IMR-90 (cell line): ENCODE data around the gene THEM5. TPM values are rescaled to one million over a fixed set of nuclear protein-coding genes. Genes with fewer than 3 reads are reported as not detected.

Source experiments
- ATAC-seq: fragments of 200-7000 bp; cut with Tn5 transposase; 2 replicates; pipeline ENCODE4 v1.9.1; 2020; ENCODE audit warnings: low read depth, mild to moderate bottlenecking, moderate library complexity
- BruUV-seq: library from RNA; stranded (reverse); fragments of 400-500 nt; replicated peaks from 2 replicates; lab custom pipeline; 2021; lab: Mats Ljungman, UMichigan
- CTCF ChIA-PET: fragments of 300-600 bp; formaldehyde crosslinking; extraction: SDS; loops from one replicate; lab custom pipeline; 2021; ENCODE audit warnings: antibody characterized with exemption; lab: Yijun Ruan, JAX
- POLR2A ChIA-PET: fragments of 300-600 bp; sonication (Branson Sonifier 250); formaldehyde crosslinking; loops from one replicate; lab custom pipeline; 2022; ENCODE audit warnings: antibody characterized with exemption; ENCODE audit not compliant: unreplicated experiment; lab: Charles Lee
- DNase-seq: peaks from one replicate; pipeline ENCODE4 v3.0.0; 2013
- H2AFZ ChIP-seq: replicated peaks from 2 replicates; pipeline ENCODE3; 2013; ENCODE audit warnings: low read length, mild to moderate bottlenecking; ENCODE audit not compliant: poor library complexity
- H2AK5ac ChIP-seq: 2 replicates; pipeline ENCODE4 v1.6.1; 2013; ENCODE audit warnings: low read depth, low read length, inconsistent platforms
- H2AK9ac ChIP-seq: replicated peaks from 2 replicates; pipeline ENCODE3; 2013; ENCODE audit warnings: mild to moderate bottlenecking, low read depth, low read length, moderate library complexity; ENCODE audit not compliant: poor library complexity
- H2BK120ac ChIP-seq: 2 replicates; pipeline ENCODE4 v1.6.1; 2013; ENCODE audit warnings: low read depth, low read length, inconsistent platforms
- H2BK15ac ChIP-seq: 3 replicates; pipeline ENCODE4 v1.6.1; 2013; ENCODE audit warnings: low read depth, low read length, inconsistent platforms
- H2BK20ac ChIP-seq: 2 replicates; pipeline ENCODE4 v1.6.1; 2013; ENCODE audit warnings: low read depth, mild to moderate bottlenecking, inconsistent platforms, low read length, moderate library complexity
- H2BK5ac ChIP-seq: 2 replicates; pipeline ENCODE4 v1.6.1; 2013; ENCODE audit warnings: mild to moderate bottlenecking, low read depth, low read length, inconsistent platforms; ENCODE audit not compliant: poor library complexity, severe bottlenecking
- H3K14ac ChIP-seq: replicated peaks from 2 replicates; pipeline ENCODE4 v1.6.1; 2013; ENCODE audit warnings: low read depth, low read length, inconsistent platforms
- H3K18ac ChIP-seq: 2 replicates; pipeline ENCODE4 v1.6.1; 2013; ENCODE audit warnings: low read depth, low read length, control low read depth
- H3K23ac ChIP-seq: 2 replicates; pipeline ENCODE4 v1.6.1; 2013; ENCODE audit warnings: low read depth, low read length, inconsistent platforms
- H3K27ac ChIP-seq: 2 replicates; pipeline ENCODE4 v1.5.1; 2013; ENCODE audit warnings: mild to moderate bottlenecking, control low read depth, low read length; ENCODE audit not compliant: insufficient read depth
- H3K27me3 ChIP-seq: 2 replicates; pipeline ENCODE4 v1.6.1; 2013; ENCODE audit warnings: low read length; ENCODE audit not compliant: control insufficient read depth, insufficient read depth
- H3K36me3 ChIP-seq: 2 replicates; pipeline ENCODE4 v1.6.1; 2013; ENCODE audit warnings: low read length, mixed read lengths; ENCODE audit not compliant: control insufficient read depth, insufficient read depth
- H3K4ac ChIP-seq: 2 replicates; pipeline ENCODE4 v1.6.1; 2013; ENCODE audit warnings: low read depth, low read length, inconsistent platforms
- H3K4me1 ChIP-seq: 2 replicates; pipeline ENCODE4 v1.6.1; 2013; ENCODE audit warnings: low read length, mixed read lengths; ENCODE audit not compliant: control insufficient read depth, insufficient read depth
- H3K4me2 ChIP-seq: 2 replicates; pipeline ENCODE4 v1.6.1; 2013; ENCODE audit warnings: low read depth, mild to moderate bottlenecking, control low read depth, low read length, moderate library complexity
- H3K4me3 ChIP-seq: 2 replicates; pipeline ENCODE4 v1.5.1; 2013; ENCODE audit warnings: low read depth, mild to moderate bottlenecking, control low read depth, low read length, moderate library complexity; ENCODE audit not compliant: insufficient read depth
- H3K56ac ChIP-seq: 2 replicates; pipeline ENCODE4 v1.6.1; 2013; ENCODE audit warnings: low read length, inconsistent platforms; ENCODE audit not compliant: insufficient read depth; ENCODE audit errors: extremely low read depth
- H3K79me1 ChIP-seq, 2 experiments: 2 replicates each; pipeline ENCODE4 v1.6.1; 2013; ENCODE audit warnings: low read length in 2 of 2, inconsistent platforms in 1 of 2, low read depth in 1 of 2
- H3K9ac ChIP-seq: 2 replicates; pipeline ENCODE4 v1.6.1; 2013; ENCODE audit warnings: low read depth, low read length, control low read depth
- H3K9me1 ChIP-seq: 2 replicates; pipeline ENCODE4 v1.6.1; 2013; ENCODE audit warnings: low read length, inconsistent platforms; ENCODE audit not compliant: insufficient read depth
- H3K9me3 ChIP-seq: 2 replicates; pipeline ENCODE4 v1.6.1; 2013; ENCODE audit warnings: low read length; ENCODE audit not compliant: control insufficient read depth, insufficient read depth
- H4K20me1 ChIP-seq: 2 replicates; pipeline ENCODE4 v1.6.1; 2013; ENCODE audit warnings: low read length, inconsistent platforms; ENCODE audit not compliant: insufficient read depth
- H4K5ac ChIP-seq: 2 replicates; pipeline ENCODE4 v1.6.1; 2013; ENCODE audit warnings: mild to moderate bottlenecking, low read depth, low read length, control low read depth
- H4K8ac ChIP-seq, 2 experiments: 2 replicates each; pipeline ENCODE4 v1.6.1; 2013; ENCODE audit warnings: low read depth in 2 of 2, low read length in 2 of 2, control low read depth in 1 of 2, inconsistent platforms in 1 of 2
- H4K91ac ChIP-seq: 2 replicates; pipeline ENCODE4 v1.6.1; 2013; ENCODE audit warnings: low read depth, low read length, inconsistent platforms; ENCODE audit not compliant: insufficient read depth
- CHD1 ChIP-seq: IDR thresholded peaks from 2 replicates; pipeline ENCODE4 v1.6.1; 2012; ENCODE audit warnings: low read depth, low read length, improper control_type of control experiment
- FOS ChIP-seq: fragments of 150-350 bp; IDR thresholded peaks from 2 replicates; pipeline ENCODE4 v1.6.1; 2016; ENCODE audit warnings: low read depth, low read length
- MAFK ChIP-seq: IDR thresholded peaks from 2 replicates; pipeline ENCODE4 v1.6.1; 2012; ENCODE audit warnings: low read depth, low read length, improper control_type of control experiment
- MAZ ChIP-seq: IDR thresholded peaks from 2 replicates; pipeline ENCODE4 v1.6.1; 2012; ENCODE audit warnings: low read depth, mild to moderate bottlenecking, low read length, improper control_type of control experiment, moderate library complexity, borderline replicate concordance
- MXI1 ChIP-seq: IDR thresholded peaks from 2 replicates; pipeline ENCODE4 v1.6.1; 2012; ENCODE audit warnings: low read depth, mild to moderate bottlenecking, low read length, moderate library complexity, borderline replicate concordance
- NFE2L2 ChIP-seq: fragments of 150-350 bp; IDR thresholded peaks from 2 replicates; pipeline ENCODE4 v1.6.1; 2016; ENCODE audit warnings: low read depth, mild to moderate bottlenecking, low read length
- RAD21 ChIP-seq: IDR thresholded peaks from 2 replicates; pipeline ENCODE4 v1.6.1; 2012; ENCODE audit warnings: low read length, improper control_type of control experiment
- RCOR1 ChIP-seq: IDR thresholded peaks from 2 replicates; pipeline ENCODE4 v1.6.1; 2012; ENCODE audit warnings: mild to moderate bottlenecking, low read length, improper control_type of control experiment; ENCODE audit not compliant: insufficient replicate concordance
- RFX5 ChIP-seq: IDR thresholded peaks from 2 replicates; pipeline ENCODE4 v1.8.0; 2012; ENCODE audit warnings: low read depth, mild to moderate bottlenecking, low read length, moderate library complexity
- WGBS, 2 experiments: methylation state at CpG; one replicate each; pipeline versions ENCODE4 v1.1.5 to v1.1.7; 2013; ENCODE audit warnings: missing lambda C conversion rate in 2 of 2; ENCODE audit not compliant: insufficient read length in 1 of 2; ENCODE audit errors: extremely low coverage in 2 of 2; 5-methylcytosine and 5-hydroxymethylcytosine counted together
- dilution Hi-C: fragments of 300-500 bp; cut with HindIII; formaldehyde crosslinking; loops from one replicate; pipeline ENCODE4 v1.14.3; 2018; ENCODE audit warnings: low sequenced_read_pairs; ENCODE audit not compliant: unreplicated experiment
- in situ Hi-C: fragments of 300-500 bp; cut with MboI; formaldehyde crosslinking; loops from 3 replicates; pipeline ENCODE4 v1.14.3; 2019; ENCODE audit warnings: low sequenced_read_pairs, inconsistent platforms, mixed read lengths
- intact Hi-C: fragments of 100-400 bp; cut with micrococcal nuclease; formaldehyde crosslinking; loops from 2 replicates; pipeline ENCODE4 v1.10.0; 2022
- polyA plus RNA-seq, 3 experiments: library from polyadenylated mRNA; depleted of rRNA; stranded (reverse); fragments of >200 nt; gene quantifications; 2 replicates each; pipeline ENCODE4 v1.2.3, GENCODE V29; 2012; ENCODE audit warnings: low replicate concordance in 1 of 3
- total RNA-seq: library from RNA; depleted of rRNA; stranded (reverse); fragments of >200 nt; gene quantifications from 2 replicates; pipeline ENCODE4 v1.2.3, GENCODE V29; 2012
- TF ChIP-seq, protein P1 (sequence below): fragments of 150-350 bp; IDR thresholded peaks from 2 replicates; pipeline ENCODE4 v1.6.1; 2017; ENCODE audit warnings: mild to moderate bottlenecking, antibody characterized with exemption, low read length, low read depth

Gene THEM5
- total and polyA plus RNA-seq, 2 of the 4 experiments (the other 2 are of a cell fraction): not detected

DNA sequence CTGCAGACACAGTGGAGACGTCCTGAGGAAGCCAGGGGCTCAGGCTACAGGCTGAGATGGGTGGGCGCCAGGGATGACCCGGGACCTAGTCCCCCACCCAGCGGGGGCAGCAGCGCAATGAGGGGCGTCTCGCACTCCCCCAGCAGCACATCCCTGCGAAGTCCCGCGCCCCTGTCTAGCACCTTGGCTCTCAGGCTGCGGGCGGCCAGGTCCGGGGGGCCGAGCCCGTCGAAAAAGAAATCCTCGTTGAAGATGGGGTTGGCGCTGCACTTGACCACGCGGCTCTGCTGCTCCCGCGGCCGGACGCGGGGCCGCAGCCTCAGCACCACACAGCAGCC, 15.7 kb downstream of the THEM5 start:
- Histone ChIP-seq H2AFZ (peak overlapping the region; percentile 86), H3K23ac (no peak overlapping the region), H4K91ac (no peak overlapping the region), H2BK120ac (no peak overlapping the region), H2AK5ac (no peak overlapping the region), H2BK15ac (no peak overlapping the region), H3K27me3 (peaks cover 62% of the 10 kb centered on the region), H3K18ac (no peak overlapping the region), H3K9me3 (no peaks in the 10 kb centered on the region), H3K9ac (no peak overlapping the region), H4K5ac (no peak overlapping the region), H3K27ac (no peak overlapping the region), H3K4me3 (no peak overlapping the region; the same call in 1 of the 2 replicates), H3K79me1 (no peaks in the 10 kb centered on the region), H3K36me3 (no peaks in the 10 kb centered on the region), H2BK5ac (no peak overlapping the region), H3K4me2 (peak overlapping the region; percentile 55), H3K4ac (no peak overlapping the region), H3K56ac (no peak overlapping the region), H2BK20ac (no peak overlapping the region), H4K8ac (no peak overlapping the region), H4K20me1 (no peaks in the 10 kb centered on the region), H3K14ac (no peak overlapping the region), H2AK9ac (no peak overlapping the region), H3K9me1 (no peaks in the 10 kb centered on the region), H3K4me1 (no peaks in the 10 kb centered on the region; the same call in 1 of the 2 replicates)
- WGBS, 2 experiments: 4% methylated on average over 17 of the region's 26 CpGs; no CpG with 5 or more reads in 1 of the 2 experiments
- BruUV-seq: no TSS peak
- TF ChIP-seq, protein P1, sequence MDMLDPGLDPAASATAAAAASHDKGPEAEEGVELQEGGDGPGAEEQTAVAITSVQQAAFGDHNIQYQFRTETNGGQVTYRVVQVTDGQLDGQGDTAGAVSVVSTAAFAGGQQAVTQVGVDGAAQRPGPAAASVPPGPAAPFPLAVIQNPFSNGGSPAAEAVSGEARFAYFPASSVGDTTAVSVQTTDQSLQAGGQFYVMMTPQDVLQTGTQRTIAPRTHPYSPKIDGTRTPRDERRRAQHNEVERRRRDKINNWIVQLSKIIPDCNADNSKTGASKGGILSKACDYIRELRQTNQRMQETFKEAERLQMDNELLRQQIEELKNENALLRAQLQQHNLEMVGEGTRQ: no peak
- TF ChIP-seq RCOR1 (no peak), MAFK (no peak), FOS (no peak), MAZ (no peak), RFX5 (no peak), CHD1 (no peak), MXI1 (no peak), NFE2L2 (no peak), RAD21 (no peak)
- dilution Hi-C loops (no loop called here), in situ Hi-C loops (no loop called here), intact Hi-C loops (loop anchor here (5.0 to 10.0 kb wide), 2 partner anchors 76 to 293 kb away; partner anchors contain the start of genes MRPL9 and TUFT1)
- POLR2A ChIA-PET: no interaction called here
- CTCF ChIA-PET: no interaction called here
- DNase-seq: no peak
- ATAC-seq: no peak
